Omental fat pad (tissue), 4 donors: ENCODE data around the gene GATA5. TPM values are rescaled to one million over a fixed set of nuclear protein-coding genes. Genes with fewer than 3 reads are reported as not detected.

Source experiments
- ATAC-seq: fragments of 150-250 bp; one replicate; pipeline ENCODE4 v1.9.1; 2016; ENCODE audit warnings: mild to moderate bottlenecking, moderate library complexity; ENCODE audit not compliant: low FRiP score
- DNase-seq: peaks from one replicate; pipeline ENCODE4 v3.0.0-alpha.2; 2019; ENCODE audit warnings: low spot score
- CTCF ChIP-seq, 3 donors: fragments of 450-650 bp; IDR thresholded peaks; one replicate each; pipeline ENCODE4 v1.5.1; 2016 to 2017; ENCODE audit warnings: antibody characterized with exemption in 3 of 3, mild to moderate bottlenecking in 3 of 3, moderate library complexity in 2 of 3
- total RNA-seq, 4 donors: library from RNA; depleted of rRNA; stranded (reverse); fragments of >200 nt; gene quantifications; one replicate each; pipeline ENCODE4 v1.1.0, GENCODE V29; 2016

The GATA5 gene
- total RNA-seq, 4 donors from 2014 or later, result 1.3 to 3.7 (median 1.7) TPM

DNA sequence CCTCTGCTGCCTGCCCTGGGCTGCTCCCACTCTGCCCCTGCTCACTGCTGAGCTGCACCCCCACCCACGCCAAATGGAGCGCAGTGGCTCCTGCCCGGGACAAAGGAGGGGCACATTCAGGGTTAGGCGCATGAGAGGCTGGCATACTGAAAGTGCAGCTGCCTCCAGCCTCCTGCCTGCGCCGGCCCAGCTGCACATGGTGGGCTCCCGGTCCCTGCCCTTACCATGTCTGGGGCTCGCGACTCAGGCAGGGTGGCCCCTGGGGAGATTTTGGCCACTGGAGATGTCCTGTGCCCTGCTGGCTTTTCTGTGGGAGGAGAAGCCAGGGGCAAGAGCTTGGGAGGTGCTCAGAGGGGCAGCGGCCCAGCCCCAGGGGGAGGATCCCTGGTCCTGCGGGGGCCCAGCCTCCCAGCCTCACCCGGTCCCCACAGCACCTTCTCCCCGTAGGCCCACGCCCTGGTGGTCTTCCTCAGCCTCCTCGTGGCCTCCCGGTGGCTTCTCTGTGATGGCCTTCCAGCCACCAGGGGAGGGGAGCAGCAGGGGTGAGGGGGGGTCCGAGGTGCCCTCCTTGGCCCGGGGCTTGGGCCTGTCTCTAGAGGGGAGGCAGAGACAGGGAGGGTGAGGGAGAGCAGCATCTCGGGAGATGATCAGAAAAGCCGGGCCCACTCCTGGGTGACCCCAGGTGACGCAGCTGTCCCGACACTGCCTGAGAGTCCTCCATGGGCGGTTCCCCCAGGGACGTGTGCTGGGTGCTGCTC, 60.3 kb downstream of the GATA5 start:
- ATAC-seq (no peak), DNase-seq (no peak)
- no peak for TF ChIP-seq CTCF (IDR thresholded peaks at IDR 0.05)

DNA sequence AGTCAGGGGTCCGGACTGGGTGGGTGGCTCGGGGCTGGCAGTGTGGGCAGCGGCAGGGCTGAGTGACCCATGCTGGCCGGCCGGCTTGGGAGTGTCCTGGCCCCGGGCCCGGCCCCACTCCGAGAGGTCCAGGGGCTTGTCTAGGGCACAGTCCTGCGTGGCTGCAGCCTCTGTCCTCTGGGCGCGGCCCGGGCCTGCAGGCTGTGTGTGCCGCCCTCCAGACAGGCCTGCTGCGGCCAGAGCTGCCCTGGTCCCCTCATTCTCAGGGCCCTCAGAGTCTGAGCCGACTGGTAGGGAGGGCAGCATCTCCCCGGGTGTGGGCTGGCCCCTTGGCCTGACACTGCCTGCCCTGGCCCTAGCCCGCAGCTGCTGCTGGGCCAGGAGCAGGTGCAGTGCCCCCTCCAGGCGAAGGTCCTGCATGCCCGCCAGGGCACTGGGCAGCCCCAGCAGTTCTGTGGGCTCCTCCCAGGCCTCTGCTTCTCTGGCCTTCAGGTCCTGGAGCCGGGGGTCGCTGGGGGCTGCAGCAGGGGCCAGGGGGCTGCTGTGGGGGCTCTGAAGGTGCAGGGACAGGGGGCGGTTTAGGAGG, 61.8 kb downstream of the GATA5 start:
- ATAC-seq, result no peak
- TF ChIP-seq CTCF (IDR thresholded peaks at IDR 0.05), result no peak
- no peak for DNase-seq

Other genes starting within 250 kb of the GATA5 start
- 10 to 100 TPM; 24.3 to 35.9 (median 26.3) TPM for gene OSBPL2, start 237.5 kb downstream of the GATA5 start, total RNA-seq
- 100 to 1,000 TPM in 3 of 4 donors, 10 to 100 TPM in 1; 97.7 to 164 (median 111) TPM for gene ADRM1, start 173.0 kb downstream of the GATA5 start, total RNA-seq
- gene LAMA5, start 108.7 kb downstream of the GATA5 start, total RNA-seq, result 100 to 1,000 TPM in 1 of 4 donors, 10 to 100 TPM in 3; 45.5 to 115 (median 62.5) TPM
- gene RPS21, start 88.9 kb downstream of the GATA5 start, total RNA-seq, result 1,000 to 10,000 TPM; 1,582 to 2,182 (median 2,056) TPM
- 1 to 10 TPM; 1.5 to 2.8 (median 2.5) TPM for gene CABLES2, start 68.7 kb downstream of the GATA5 start, total RNA-seq
- gene RBBP8NL, start 48.5 kb downstream of the GATA5 start, total RNA-seq, result not detected
- gene SLCO4A1, start 166.5 kb upstream of the GATA5 start, total RNA-seq, result 10 to 100 TPM; 26.1 to 67.4 (median 55.6) TPM
- under 1 TPM in 2 of 4 donors, not detected in 2; 0.24 to 0.25 TPM for gene NTSR1, start 232.8 kb upstream of the GATA5 start, total RNA-seq